HepG2 (cell line): ENCODE measurements around the gene ST6GALNAC6. TPM values are rescaled to one million over a fixed set of nuclear protein-coding genes. Genes with fewer than 3 reads are reported as not detected.

Source experiments
- KAT8 ChIP-seq: IDR thresholded peaks from 2 replicates; pipeline ENCODE4 v1.6.1; 2016; ENCODE audit warnings: missing genetic modification reagents, missing compliant biosample characterization
- MTA1 ChIP-seq: sonication (generic); formaldehyde crosslinking; IDR thresholded peaks from 2 replicates; pipeline ENCODE4 v1.4.0; 2020; ENCODE audit warnings: missing genetic modification reagents, mild to moderate bottlenecking, borderline replicate concordance
- PHF8 ChIP-seq: sonication (generic); formaldehyde crosslinking; IDR thresholded peaks from 2 replicates; pipeline ENCODE4 v1.5.0; 2020; ENCODE audit warnings: missing genetic modification reagents
- ZNF407 ChIP-seq: sonication (generic); formaldehyde crosslinking; IDR thresholded peaks from one replicate; pipeline ENCODE4 v1.5.1; 2020; ENCODE audit warnings: mild to moderate bottlenecking, missing genetic modification reagents; ENCODE audit errors: not compliant biosample characterization
- polyA plus RNA-seq, 8 experiments: library from polyadenylated mRNA; depleted of rRNA in 3 of 8; stranded (reverse) in 7 of 8; unstranded in 1 of 8; fragments of >200 nt; fragmentation: Illumina TruSeq in 4 of 8; extraction: Trizol in 4 of 8; gene quantifications; 2 replicates each; pipeline versions ENCODE4 v1.2.1 to v1.2.3, GENCODE V29; 2011 to 2016; ENCODE audit warnings: low read depth in 4 of 8, missing spikeins in 1 of 8, mixed read lengths in 1 of 8; ENCODE audit not compliant: insufficient read depth in 1 of 8
- total RNA-seq, 5 experiments: library from RNA; depleted of rRNA; stranded (reverse); fragments of >200 nt; fragmentation: Illumina TruSeq; extraction: Trizol; gene quantifications; 2 replicates each; pipeline ENCODE4 v1.2.3, GENCODE V29; 2016; ENCODE audit warnings: low read depth in 1 of 5
- TF ChIP-seq, protein P1 (sequence below): sonication (generic); formaldehyde crosslinking; IDR thresholded peaks from 2 replicates; pipeline ENCODE4 v1.4.0; 2020; ENCODE audit warnings: low read depth, mild to moderate bottlenecking, missing genetic modification reagents

The ST6GALNAC6 gene
- total and polyA plus RNA-seq, 2 of the 13 experiments (the other 11 are each of a cell fraction or from before 2014, with no cell fraction given) = 18.5 to 65.4 TPM

GRCh38 chr9:127905004-127905728, 5.8 kb upstream of the ST6GALNAC6 start (continued):
- peak; percentile 10 for TF ChIP-seq ZNF407
- TF ChIP-seq KAT8 (CRISPR knock-in tag) = peak; percentile 11; the same call in 1 of the 2 replicates
- 0 out of 2 replicates have a peak, but pooled peaks have one; percentile 35 for TF ChIP-seq PHF8
- TF ChIP-seq, protein P1, sequence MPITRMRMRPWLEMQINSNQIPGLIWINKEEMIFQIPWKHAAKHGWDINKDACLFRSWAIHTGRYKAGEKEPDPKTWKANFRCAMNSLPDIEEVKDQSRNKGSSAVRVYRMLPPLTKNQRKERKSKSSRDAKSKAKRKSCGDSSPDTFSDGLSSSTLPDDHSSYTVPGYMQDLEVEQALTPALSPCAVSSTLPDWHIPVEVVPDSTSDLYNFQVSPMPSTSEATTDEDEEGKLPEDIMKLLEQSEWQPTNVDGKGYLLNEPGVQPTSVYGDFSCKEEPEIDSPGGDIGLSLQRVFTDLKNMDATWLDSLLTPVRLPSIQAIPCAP (CRISPR knock-in tag) = no peak
- no peak for TF ChIP-seq MTA1 (CRISPR knock-in tag)
